ENCODE results near the gene PHF20.
"Not testable (repeated sequence)": the region's sequence is repeated elsewhere in the genome, so short reads cannot be mapped to it uniquely, and the experiment has no call there.

DNA sequence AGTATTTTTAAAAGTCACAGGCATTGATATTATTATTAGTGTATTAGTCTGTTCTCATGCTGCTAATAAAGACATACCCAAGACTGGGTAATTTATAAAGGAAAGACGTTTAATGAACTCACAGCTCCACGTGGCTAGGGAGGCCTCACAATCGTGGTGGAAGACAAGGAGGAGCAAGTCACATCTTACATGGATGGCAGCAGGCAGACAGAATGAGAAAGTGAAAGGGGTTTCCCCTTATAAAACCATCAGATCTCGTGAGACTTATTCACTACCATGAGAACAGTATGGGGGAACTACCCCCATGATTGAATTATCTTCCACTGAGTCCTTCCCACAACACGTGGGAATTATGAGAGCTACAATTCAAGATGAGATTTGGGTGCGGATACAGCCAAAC, 187.5 kb downstream of the PHF20 start:
- TF ChIP-seq, protein P1, sequence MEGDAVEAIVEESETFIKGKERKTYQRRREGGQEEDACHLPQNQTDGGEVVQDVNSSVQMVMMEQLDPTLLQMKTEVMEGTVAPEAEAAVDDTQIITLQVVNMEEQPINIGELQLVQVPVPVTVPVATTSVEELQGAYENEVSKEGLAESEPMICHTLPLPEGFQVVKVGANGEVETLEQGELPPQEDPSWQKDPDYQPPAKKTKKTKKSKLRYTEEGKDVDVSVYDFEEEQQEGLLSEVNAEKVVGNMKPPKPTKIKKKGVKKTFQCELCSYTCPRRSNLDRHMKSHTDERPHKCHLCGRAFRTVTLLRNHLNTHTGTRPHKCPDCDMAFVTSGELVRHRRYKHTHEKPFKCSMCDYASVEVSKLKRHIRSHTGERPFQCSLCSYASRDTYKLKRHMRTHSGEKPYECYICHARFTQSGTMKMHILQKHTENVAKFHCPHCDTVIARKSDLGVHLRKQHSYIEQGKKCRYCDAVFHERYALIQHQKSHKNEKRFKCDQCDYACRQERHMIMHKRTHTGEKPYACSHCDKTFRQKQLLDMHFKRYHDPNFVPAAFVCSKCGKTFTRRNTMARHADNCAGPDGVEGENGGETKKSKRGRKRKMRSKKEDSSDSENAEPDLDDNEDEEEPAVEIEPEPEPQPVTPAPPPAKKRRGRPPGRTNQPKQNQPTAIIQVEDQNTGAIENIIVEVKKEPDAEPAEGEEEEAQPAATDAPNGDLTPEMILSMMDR (conservative IDR thresholded peaks at IDR 0.05; ENCODE audit: low read depth, low read length) = not testable (repeated sequence)
- TF ChIP-seq EZH2 (IDR thresholded peaks at IDR 0.05; ENCODE audit: low read length, unreplicated experiment); EZH2phosphoT487 (IDR thresholded peaks at IDR 0.05; ENCODE audit: borderline replicate concordance, low read length): not testable (repeated sequence)
